Stimulated activated CD8-positive, alpha-beta memory T cell treated with anti-CD3 and anti-CD28 coated beads, Interleukin-2, amount 100 ng/mL, for 1 hour (primary cell): Measurements from ENCODE around the gene HCK.

Source experiments
- DNase-seq, 2 donors: peaks; one replicate each; pipeline ENCODE4 v3.0.0-alpha.2; 2020; ENCODE audit warnings: low read depth in 2 of 2

The HCK gene

GRCh38 chr20:32127347-32127746 is 75.3 kb downstream of the HCK start:
- DNase-seq: no peak

- no peak for DNase-seq
Measured at GRCh38 chr20:32128167-32128566, 76.1 kb downstream of the HCK start.

- DNase-seq: no peak
Measured at GRCh38 chr20:32129863-32130262, 77.8 kb downstream of the HCK start.

GRCh38 chr20:32130352-32130751 is 78.3 kb downstream of the HCK start:
- DNase-seq: no peak

GRCh38 chr20:32130965-32131364 is 78.9 kb downstream of the HCK start:
- no peak for DNase-seq

GRCh38 chr20:32132911-32133549 is 81.0 kb downstream of the HCK start:
- no peak for DNase-seq

GRCh38 chr20:32134026-32134425 is 82.0 kb downstream of the HCK start:
- DNase-seq: no peak

- no peak for DNase-seq
Measured at GRCh38 chr20:32135983-32136515, 84.0 kb downstream of the HCK start.

- no peak for DNase-seq
Measured at GRCh38 chr20:32138921-32139320, 86.9 kb downstream of the HCK start.

GRCh38 chr20:32139947-32140346 is 87.9 kb downstream of the HCK start:
- no peak for DNase-seq

GRCh38 chr20:32140603-32141002 is 88.6 kb downstream of the HCK start:
- no peak for DNase-seq

- no peak for DNase-seq
Measured at GRCh38 chr20:32141465-32141980, 89.5 kb downstream of the HCK start.

- DNase-seq: no peak
Measured at GRCh38 chr20:32142088-32142487, 90.0 kb downstream of the HCK start.

- no peak for DNase-seq
Measured at GRCh38 chr20:32142991-32143390, 90.9 kb downstream of the HCK start.

- DNase-seq: no peak
Measured at GRCh38 chr20:32144898-32145662, 93.0 kb downstream of the HCK start.

GRCh38 chr20:32149566-32150170 is 97.6 kb downstream of the HCK start:
- no peak for DNase-seq

GRCh38 chr20:32150291-32150848 is 98.3 kb downstream of the HCK start:
- no peak for DNase-seq
